ENCODE data around the gene NFIL3.
"Not testable (repeated sequence)": the region's sequence is repeated elsewhere in the genome, so short reads cannot be mapped to it uniquely, and the experiment has no call there.

The NFIL3 gene

GRCh38 chr9:91395106-91395552, 28.5 kb downstream of the NFIL3 start:
- no peak for DNase-seq (ENCODE audit: low read depth)

- DNase-seq (ENCODE audit: low read depth): no peak
Observed at GRCh38 chr9:91393826-91394225, 29.8 kb downstream of the NFIL3 start.

- DNase-seq (ENCODE audit: low read depth): no peak
Observed at GRCh38 chr9:91392435-91392834, 31.2 kb downstream of the NFIL3 start.

- DNase-seq (ENCODE audit: low read depth): no peak
Observed at GRCh38 chr9:91391818-91392217, 31.8 kb downstream of the NFIL3 start.

- peak; percentile 33 for DNase-seq (ENCODE audit: low read depth)
Observed at GRCh38 chr9:91391412-91391811, 32.2 kb downstream of the NFIL3 start.

- not testable (repeated sequence) for DNase-seq (ENCODE audit: low read depth)
Observed at GRCh38 chr9:91389686-91390085, 33.9 kb downstream of the NFIL3 start.

- no peak for DNase-seq (ENCODE audit: low read depth)
Observed at GRCh38 chr9:91386765-91387164, 36.9 kb downstream of the NFIL3 start.

GRCh38 chr9:91384954-91385353, 38.7 kb downstream of the NFIL3 start:
- no peak for DNase-seq (ENCODE audit: low read depth)

GRCh38 chr9:91383577-91383976, 40.1 kb downstream of the NFIL3 start:
- DNase-seq (ENCODE audit: low read depth): no peak

- DNase-seq (ENCODE audit: low read depth): no peak
Observed at GRCh38 chr9:91382298-91382697, 41.3 kb downstream of the NFIL3 start.

- DNase-seq (ENCODE audit: low read depth): no peak
Observed at GRCh38 chr9:91379426-91379825, 44.2 kb downstream of the NFIL3 start.

GRCh38 chr9:91378695-91379127, 44.9 kb downstream of the NFIL3 start:
- DNase-seq (ENCODE audit: low read depth): peak; percentile 32

- not testable (repeated sequence) for DNase-seq (ENCODE audit: low read depth)
Observed at GRCh38 chr9:91378054-91378453, 45.6 kb downstream of the NFIL3 start.

- DNase-seq (ENCODE audit: low read depth): no peak
Observed at GRCh38 chr9:91376239-91376638, 47.4 kb downstream of the NFIL3 start.

- peak; percentile 66 for DNase-seq (ENCODE audit: low read depth)
Observed at GRCh38 chr9:91374939-91375338, 48.7 kb downstream of the NFIL3 start.

- DNase-seq (ENCODE audit: low read depth): no peak
Observed at GRCh38 chr9:91371894-91372293, 51.7 kb downstream of the NFIL3 start.

- not testable (repeated sequence) for DNase-seq (ENCODE audit: low read depth)
Observed at GRCh38 chr9:91370006-91370405, 53.6 kb downstream of the NFIL3 start.

GRCh38 chr9:91364702-91365101, 58.9 kb downstream of the NFIL3 start:
- no peak for DNase-seq (ENCODE audit: low read depth)

GRCh38 chr9:91364005-91364404, 59.6 kb downstream of the NFIL3 start:
- DNase-seq (ENCODE audit: low read depth): no peak

GRCh38 chr9:91362051-91362611, 61.5 kb downstream of the NFIL3 start:
- no peak for DNase-seq (ENCODE audit: low read depth)

- peak; percentile 50 for DNase-seq (ENCODE audit: low read depth)
Observed at GRCh38 chr9:91361291-91362050, 62.2 kb downstream of the NFIL3 start, which contains the start of gene AUH. Gene AUH (minus strand): TSS chr9:91361918. CDS start chr9:91361889, 29 bp downstream.

GRCh38 chr9:91360551-91361290, 62.9 kb downstream of the NFIL3 start:
- no peak for DNase-seq (ENCODE audit: low read depth)

Measured in GM04504 (cell line).